HFFc6 (cell line): ENCODE results near the gene RB1. TPM values are rescaled to one million over a fixed set of nuclear protein-coding genes. Genes with fewer than 3 reads are reported as not detected.

Experiments
- DNase-seq: peaks from one replicate; pipeline ENCODE4 v3.0.0-alpha.2; 2018
- H3K27ac Mint-ChIP-seq: 2 replicates; pipeline ENCODE4 v1.8.0; 2020; ENCODE audit warnings: mild to moderate bottlenecking, mixed read lengths
- H3K27me3 Mint-ChIP-seq: 2 replicates; pipeline ENCODE4 v1.8.0; 2021; ENCODE audit warnings: mild to moderate bottlenecking, moderate library complexity, mixed read lengths; ENCODE audit not compliant: insufficient read depth
- H3K36me3 Mint-ChIP-seq: 2 replicates; pipeline ENCODE4 v1.8.0; 2021; ENCODE audit warnings: low read depth, mixed read lengths
- H3K4me1 Mint-ChIP-seq: 2 replicates; pipeline ENCODE4 v1.8.0; 2020; ENCODE audit warnings: low read depth, mixed read lengths
- H3K4me3 Mint-ChIP-seq: 2 replicates; pipeline ENCODE4 v1.8.0; 2020; ENCODE audit warnings: mild to moderate bottlenecking, moderate library complexity, mixed read lengths
- H3K9me3 Mint-ChIP-seq: 2 replicates; pipeline ENCODE4 v1.8.0; 2020; ENCODE audit warnings: mild to moderate bottlenecking, mixed read lengths
- total RNA-seq, 6 experiments: library from RNA; stranded (reverse); fragmentation: NEBNext Ultra II Directional; extraction: Animal tissue kit (Norgen Biotek cat#: 25700); gene quantifications; 2 replicates in 1 of 6; 3 replicates in 5 of 6; pipeline ENCODE4 v1.2.3, GENCODE V29; 2021
- TF ChIP-seq, protein P1 (sequence below): fragments of 200-600 bp; sonication (generic); IDR thresholded peaks from 2 replicates; pipeline ENCODE4 v1.5.0; 2021; ENCODE audit warnings: antibody characterized with exemption, mild to moderate bottlenecking

Gene RB1
- total RNA-seq, 6 experiments from 2014 or later: 39.2 to 50.4 (median 43.0) TPM

DNA sequence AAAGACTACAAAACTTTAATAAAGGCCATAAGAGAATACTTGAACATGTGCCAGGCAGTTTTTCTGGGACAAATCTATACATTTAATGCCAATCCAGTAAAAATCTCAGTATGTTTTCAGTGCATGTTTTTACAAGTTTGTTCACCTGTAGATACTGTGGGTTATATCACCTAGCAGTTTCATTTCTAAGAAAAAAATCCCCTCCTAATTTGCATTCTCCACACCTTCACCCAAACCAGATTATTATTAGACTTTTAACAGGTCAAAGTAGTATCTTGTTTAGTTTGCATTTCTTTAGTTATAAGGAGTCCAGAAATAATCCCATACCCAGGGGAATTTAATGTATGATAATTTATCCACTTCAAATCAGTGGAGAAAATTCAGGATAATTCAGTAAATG, 126.3 kb downstream of the RB1 start:
- Mint-ChIP-seq H3K4me3 (no peak overlapping the region), H3K9me3 (peaks cover 16% of the 10 kb centered on the region), H3K4me1 (peaks cover 18% of the 10 kb centered on the region), H3K27me3 (no peaks in the 10 kb centered on the region; the same call in 1 of the 2 replicates), H3K27ac (no peak overlapping the region; the same call in 1 of the 2 replicates), H3K36me3 (peaks cover 22% of the 10 kb centered on the region)
- no peak for DNase-seq
- TF ChIP-seq, protein P1, sequence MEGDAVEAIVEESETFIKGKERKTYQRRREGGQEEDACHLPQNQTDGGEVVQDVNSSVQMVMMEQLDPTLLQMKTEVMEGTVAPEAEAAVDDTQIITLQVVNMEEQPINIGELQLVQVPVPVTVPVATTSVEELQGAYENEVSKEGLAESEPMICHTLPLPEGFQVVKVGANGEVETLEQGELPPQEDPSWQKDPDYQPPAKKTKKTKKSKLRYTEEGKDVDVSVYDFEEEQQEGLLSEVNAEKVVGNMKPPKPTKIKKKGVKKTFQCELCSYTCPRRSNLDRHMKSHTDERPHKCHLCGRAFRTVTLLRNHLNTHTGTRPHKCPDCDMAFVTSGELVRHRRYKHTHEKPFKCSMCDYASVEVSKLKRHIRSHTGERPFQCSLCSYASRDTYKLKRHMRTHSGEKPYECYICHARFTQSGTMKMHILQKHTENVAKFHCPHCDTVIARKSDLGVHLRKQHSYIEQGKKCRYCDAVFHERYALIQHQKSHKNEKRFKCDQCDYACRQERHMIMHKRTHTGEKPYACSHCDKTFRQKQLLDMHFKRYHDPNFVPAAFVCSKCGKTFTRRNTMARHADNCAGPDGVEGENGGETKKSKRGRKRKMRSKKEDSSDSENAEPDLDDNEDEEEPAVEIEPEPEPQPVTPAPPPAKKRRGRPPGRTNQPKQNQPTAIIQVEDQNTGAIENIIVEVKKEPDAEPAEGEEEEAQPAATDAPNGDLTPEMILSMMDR: no peak

DNA sequence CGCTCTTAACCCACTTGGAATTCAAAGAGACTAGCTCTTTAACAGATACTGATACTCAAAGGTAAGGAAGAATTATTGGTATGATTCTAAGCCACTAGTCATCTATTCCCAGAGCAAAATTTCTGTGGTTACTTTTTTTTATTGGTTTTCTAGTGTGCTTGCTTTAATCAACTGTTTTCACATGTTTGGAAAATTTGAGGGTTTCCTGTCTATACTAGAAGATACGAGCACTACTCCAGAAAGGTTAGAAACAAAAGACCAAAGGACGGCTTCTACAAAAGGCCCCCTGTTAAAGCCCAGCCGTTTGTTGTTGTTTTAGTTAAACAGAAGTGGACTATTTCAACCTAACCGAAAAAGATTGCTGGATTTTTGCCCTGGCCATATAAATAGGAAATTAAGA, 127.9 kb downstream of the RB1 start:
- no peak overlapping the region; the same call in 1 of the 2 replicates for H3K4me3 Mint-ChIP-seq
- no peak for DNase-seq
- TF ChIP-seq, protein P1: no peak
- peaks cover 18% of the 10 kb centered on the region for H3K4me1 Mint-ChIP-seq
- H3K9me3 Mint-ChIP-seq: peaks cover 12% of the 10 kb centered on the region
- peak overlapping the region; percentile 50; the same call in 1 of the 2 replicates for H3K27ac Mint-ChIP-seq
- no peaks in the 10 kb centered on the region; the same call in 1 of the 2 replicates for H3K27me3 Mint-ChIP-seq
- peaks cover 29% of the 10 kb centered on the region for H3K36me3 Mint-ChIP-seq

DNA sequence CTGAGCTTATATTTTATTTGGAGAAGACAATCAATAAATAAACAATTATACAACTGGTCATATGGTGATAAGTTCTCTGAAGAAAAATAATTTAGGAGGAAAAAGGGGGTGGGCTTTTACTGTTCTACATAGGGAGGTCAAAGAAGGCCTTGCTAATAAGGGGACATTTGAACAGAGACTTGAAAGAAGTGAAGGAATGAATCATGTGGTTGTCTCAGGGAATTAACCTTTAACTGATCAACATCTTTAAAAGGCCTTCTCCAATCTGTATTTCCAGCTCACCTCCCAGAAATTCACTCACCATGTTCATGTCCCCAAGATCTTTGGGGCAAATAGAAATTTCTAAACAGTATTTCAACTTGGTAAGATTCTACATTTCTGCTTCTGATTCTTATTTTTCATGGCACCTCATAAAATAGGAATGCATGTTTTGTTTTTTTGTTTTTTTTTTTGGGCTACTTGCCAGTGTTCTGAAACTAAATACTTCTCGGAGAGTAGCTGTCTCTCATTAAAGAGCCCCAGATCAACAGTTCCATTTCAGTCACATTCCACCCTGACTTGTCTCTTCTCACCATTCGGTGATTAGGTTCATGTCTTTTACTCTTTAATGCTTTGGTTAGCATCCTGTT, 128.6 kb downstream of the RB1 start:
- H3K27me3 Mint-ChIP-seq: no peaks in the 10 kb centered on the region; the same call in 1 of the 2 replicates
- TF ChIP-seq, protein P1: no peak
- peak overlapping the region; percentile 50 for H3K27ac Mint-ChIP-seq
- H3K9me3 Mint-ChIP-seq: peaks cover 6% of the 10 kb centered on the region; the same call in 1 of the 2 replicates
- peak; percentile 29 for DNase-seq
- H3K36me3 Mint-ChIP-seq: peaks cover 28% of the 10 kb centered on the region
- peak overlapping the region; percentile 58 for H3K4me3 Mint-ChIP-seq
- H3K4me1 Mint-ChIP-seq: peaks cover 22% of the 10 kb centered on the region

GRCh38 chr13:48434200-48434599, 130.6 kb downstream of the RB1 start:
- no peak for DNase-seq
- peaks cover 1% of the 10 kb centered on the region; the same call in 1 of the 2 replicates for H3K9me3 Mint-ChIP-seq
- H3K4me3 Mint-ChIP-seq: no peak overlapping the region
- peaks cover 22% of the 10 kb centered on the region for H3K4me1 Mint-ChIP-seq
- TF ChIP-seq, protein P1: no peak
- H3K27ac Mint-ChIP-seq: no peak overlapping the region
- no peaks in the 10 kb centered on the region; the same call in 1 of the 2 replicates for H3K27me3 Mint-ChIP-seq
- H3K36me3 Mint-ChIP-seq: peaks cover 24% of the 10 kb centered on the region

DNA sequence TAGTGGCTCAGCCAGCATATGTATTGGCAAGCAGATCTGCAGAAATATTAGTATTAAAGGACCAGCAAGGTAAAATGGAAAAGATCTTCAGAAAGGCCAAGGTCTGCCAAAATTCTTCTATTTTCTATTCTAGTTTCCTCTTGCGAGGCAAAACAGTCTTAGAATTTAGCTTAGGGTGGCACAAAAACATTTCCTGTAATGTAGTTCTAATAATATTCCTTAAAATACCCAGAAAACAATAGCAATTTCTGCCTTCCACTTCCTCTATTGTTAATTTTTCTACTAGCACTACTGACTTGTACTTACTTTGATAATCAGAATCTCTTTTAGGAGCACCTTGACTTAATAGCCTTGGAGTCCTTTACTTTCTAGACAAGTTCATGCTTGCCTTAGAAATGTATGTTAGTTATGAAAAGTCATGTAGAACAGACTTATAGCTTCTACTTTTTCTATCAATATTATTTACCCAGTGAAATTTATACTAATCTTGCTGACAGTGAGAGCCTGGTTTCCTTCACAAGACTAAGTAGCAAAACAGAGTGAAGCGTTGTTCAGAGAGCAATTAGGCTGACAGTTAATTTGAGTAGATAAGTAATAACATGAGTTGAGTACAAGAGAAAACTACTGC, 133.2 kb downstream of the RB1 start:
- no peak overlapping the region for H3K4me3 Mint-ChIP-seq
- no peak for DNase-seq
- H3K4me1 Mint-ChIP-seq: peaks cover 12% of the 10 kb centered on the region
- TF ChIP-seq, protein P1: no peak
- no peak overlapping the region for H3K27ac Mint-ChIP-seq
- H3K27me3 Mint-ChIP-seq: no peaks in the 10 kb centered on the region; the same call in 1 of the 2 replicates
- H3K36me3 Mint-ChIP-seq: peaks cover 18% of the 10 kb centered on the region
- no peaks in the 10 kb centered on the region for H3K9me3 Mint-ChIP-seq
